ENCODE measurements around the gene MYO1E.

Gene MYO1E

DNA sequence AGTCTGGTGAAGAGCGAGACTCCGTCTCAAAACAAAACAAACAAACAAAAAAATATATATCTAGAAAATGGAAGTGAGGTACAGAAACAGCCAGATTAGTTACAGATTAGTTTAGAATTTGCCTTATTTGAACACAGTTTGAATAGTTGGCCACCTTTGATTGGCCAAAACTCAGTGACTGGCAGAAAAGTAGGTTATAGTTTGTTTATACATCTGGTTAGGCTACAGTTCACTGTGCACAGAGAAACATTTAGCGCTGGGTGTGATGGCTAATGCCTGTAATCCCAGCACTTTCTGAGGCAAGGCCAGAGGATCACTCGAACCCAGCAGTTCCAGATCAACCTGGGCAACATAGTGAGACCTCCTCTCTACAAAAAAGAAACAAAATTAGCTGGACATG, 114.4 kb downstream of the MYO1E start:
- DNase-seq = no peak

DNA sequence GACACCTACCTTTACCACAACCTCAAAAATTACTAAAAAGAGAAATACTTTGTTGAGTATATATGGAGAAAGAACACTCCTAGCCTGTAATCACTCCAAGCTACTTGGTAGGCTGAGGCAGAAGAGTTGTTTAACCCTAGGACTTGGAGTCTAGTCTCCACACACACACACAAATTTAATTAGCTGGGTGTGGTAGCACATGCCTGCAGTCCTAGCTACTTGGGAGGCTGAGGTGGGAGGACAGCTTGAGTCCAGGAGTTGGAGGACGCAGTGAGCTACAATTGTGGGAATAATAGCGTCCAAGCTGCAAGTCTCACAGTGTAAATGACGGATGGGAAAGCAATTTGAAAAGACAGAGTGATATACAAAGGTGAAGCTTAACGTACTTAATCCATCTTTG, 115.5 kb downstream of the MYO1E start:
- no peak for DNase-seq

DNA sequence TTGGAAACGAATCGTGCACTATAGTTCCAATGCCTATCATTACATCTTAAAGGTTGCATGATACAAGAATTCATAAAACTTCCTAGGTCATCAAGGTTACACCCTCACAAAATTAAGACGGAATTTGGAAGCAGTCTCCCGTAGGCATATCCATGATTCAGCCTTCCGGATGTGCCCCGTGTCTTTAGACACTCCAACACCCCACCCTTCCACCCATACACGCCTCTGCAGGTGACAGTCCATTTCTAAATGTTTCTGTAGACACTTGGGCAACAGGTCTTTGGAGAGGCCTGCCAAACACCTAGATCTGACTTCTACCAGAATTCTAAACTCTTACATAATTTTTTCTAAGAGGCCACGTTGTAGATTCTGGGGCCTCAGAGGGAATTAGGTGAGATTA, 116.2 kb downstream of the MYO1E start:
- DNase-seq = no peak

DNA sequence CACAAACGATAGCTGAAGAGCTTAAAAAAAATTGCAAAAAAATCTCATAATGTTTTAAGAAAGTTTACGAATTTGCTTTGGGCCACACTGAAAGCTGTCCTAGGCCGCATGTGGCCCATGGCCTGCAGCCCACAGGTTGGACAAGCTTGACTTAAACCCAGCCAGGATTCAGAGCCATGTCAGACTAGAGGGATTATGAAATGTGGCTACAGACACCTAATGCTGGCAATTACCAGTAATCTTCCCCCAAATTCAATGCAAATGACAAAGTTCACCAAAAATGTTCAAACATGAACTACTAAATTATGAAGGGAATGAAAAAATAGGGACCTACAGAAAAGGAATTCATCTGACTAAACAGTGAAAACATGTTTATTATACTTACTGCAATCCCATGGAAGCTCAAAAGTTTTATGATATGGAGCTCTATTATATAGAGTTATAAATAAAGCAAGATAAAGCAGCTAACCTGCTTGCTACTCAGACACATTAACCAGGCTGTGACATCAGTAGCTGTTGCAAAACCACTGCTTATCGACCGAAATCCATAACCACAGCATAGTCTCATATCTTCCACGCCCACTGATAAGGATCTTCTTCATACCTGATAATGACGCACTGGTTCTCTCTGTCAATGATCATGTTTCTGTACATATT, 116.9 kb downstream of the MYO1E start:
- peak in 1 of 2 experiments; percentile 2 for DNase-seq

DNA sequence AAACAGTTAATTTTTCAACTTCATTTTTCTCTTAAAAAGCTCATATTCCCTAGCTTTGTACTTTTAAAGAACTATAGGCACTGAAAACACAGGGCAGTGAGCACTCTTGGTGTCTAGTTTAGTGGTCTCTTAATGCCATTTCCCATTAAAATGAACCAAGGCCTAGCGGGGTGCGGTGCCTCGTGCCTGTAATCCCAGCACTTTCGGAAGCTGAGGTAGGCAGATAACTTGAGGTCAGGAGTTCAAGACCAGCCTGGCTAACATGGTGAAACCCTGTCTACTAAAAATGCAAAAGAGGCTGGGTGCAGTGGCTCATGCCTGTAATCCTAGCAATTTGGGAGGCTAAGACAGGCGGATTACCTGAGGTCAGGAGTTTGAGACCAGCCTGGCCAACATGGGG, 120.5 kb downstream of the MYO1E start:
- DNase-seq = no peak

DNA sequence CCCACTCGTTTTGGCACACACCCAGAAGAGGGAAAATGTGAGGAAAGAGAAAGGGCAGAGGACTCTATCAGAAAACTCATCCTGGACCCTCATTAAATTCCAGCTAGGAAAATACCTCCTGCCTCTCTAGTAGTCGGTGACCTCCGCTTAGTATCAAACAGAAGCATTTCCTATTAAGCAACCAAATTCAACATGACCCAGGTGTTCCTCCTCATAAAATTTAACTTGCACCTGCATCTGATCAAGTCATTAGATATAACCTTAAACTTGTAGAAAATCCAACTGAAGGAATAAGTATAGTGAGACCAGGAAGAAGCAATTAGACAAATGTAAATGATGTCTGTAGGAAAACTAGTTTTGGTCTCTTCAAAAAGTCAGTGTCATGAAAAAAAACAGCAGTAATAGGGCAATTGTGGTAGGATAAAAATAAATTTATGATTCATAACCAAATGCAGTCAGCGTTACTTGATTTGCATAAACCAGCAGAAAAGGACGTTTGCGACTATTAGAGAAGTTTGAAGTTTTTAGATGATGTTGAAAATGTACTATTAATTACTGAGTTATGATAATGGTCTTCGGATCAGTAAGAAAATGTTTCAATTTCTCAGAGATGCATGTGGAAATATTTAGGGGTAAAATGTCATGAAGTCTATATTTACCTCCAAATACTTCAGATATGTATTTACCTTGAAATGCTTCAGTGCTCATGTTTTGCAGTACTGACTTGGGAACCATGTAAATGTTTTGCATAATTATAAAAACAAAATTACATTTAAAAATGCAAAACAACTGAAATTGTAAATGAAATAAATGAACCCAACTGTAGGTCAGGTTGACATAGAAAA, 121.4 kb downstream of the MYO1E start:
- DNase-seq = no peak

DNA sequence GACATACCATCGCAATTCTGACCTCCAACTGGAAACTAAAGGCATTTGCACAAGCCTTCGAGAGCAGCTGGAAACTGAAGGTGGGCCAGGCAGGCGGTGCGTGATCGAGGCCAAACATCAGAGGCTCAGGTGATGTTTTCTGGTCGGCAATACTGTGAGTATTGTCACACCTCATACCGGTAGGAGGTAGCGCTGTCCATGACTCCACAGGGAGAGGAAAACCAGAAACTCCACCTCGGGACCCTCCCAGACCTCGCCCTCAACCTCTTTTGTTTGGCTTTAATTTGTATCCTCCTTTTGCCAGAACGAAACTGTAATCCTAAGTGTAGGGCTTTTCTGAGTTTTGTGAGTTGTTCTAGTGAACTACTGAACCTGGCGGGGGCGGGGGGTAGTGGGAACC, 122.4 kb downstream of the MYO1E start:
- DNase-seq = no peak

DNA sequence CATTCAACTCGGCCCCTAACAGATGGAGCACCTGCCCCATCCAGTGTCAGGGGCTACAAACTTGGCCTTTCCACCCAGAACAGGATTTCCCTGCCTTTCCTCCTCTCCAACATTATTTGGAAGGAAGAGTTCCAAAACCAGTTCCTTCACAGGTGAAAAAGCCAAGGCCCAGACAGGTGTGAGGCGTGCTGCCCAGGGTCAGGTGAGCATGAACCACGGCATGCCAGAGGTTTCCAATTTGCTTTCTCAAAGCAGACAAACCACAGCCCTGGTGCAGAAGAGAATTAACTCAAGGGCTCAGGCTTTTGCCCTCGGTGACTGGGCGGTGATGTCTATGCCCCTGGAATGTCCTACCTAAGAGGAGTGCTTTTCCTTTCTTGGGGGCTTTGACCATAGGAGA, 122.9 kb downstream of the MYO1E start:
- DNase-seq = no peak

DNA sequence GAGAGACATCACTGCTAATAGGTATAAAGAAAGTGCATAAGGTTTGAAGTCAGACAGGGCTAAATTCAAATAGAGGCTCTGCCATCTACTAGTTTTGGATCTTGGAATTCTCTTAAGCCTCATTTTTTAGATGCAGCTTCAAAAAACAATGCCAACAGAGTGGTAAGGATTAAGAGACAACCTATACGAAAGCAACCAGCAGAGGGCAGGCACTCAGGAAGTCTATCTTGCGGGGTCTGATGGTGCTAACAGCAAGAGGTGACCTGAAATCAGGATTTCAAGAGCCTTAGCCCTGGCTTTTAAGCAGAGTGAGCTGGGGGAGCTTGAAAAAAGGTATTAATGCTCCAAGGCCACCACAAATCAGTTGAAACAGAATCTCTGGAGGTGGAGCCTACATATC, 125.3 kb downstream of the MYO1E start:
- DNase-seq = peak; percentile 29 to 37

DNA sequence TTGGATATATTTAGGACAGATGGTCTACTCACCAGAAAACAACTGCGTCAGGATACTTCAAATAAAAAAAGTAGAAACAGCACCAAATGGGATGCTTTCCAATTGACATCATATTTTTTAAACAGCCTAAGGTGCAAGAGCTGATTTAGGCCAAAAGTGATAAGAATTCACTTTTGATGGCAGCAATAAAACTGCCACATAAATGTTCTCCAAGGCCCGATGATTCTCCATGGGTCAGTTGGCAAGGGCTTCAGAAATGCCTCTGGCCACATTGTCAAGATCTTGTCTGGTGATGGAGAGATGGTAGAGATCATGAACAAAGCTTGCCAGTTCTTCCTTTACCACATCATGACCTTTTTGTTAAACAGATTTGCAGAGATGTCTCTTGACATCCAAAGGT, 127.1 kb downstream of the MYO1E start:
- no peak for DNase-seq

DNA sequence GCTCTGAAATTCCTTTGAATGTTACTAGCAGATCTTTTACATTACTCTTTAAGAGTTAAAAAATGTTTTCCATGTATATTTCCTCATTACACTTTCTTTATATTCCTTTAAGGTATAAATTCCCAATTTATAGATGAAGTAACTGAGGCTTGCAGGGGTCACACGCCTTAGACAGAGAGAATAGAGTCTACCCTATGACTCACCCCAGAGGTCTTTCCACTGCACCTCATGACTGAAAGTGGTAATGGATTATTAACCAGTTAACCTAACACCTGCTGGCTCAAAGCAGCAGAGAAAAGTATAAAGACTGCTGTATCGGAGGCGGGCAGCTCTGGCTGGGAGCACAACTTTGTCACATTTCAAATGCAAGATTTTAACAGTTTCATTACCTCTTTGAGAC, 128.3 kb downstream of the MYO1E start:
- DNase-seq = no peak

DNA sequence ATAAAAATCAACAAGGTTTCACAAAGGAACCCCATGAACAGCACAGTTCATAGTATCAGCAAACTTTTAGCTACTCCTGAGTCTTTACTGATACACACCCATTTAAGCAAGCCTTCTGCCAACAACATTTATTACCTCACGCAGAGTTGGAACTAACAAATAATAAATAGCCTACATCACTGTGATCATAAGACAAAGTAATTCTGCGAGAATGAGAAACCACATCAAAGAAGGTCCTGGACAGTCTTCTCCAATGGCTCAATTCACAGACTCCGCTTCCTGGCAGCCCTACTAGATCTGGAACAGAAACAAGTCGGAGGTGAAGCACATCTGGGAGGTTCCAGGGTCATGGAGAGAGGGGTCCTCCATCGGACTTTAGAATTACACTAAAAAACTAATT, 129.0 kb downstream of the MYO1E start:
- no peak for DNase-seq

DNA sequence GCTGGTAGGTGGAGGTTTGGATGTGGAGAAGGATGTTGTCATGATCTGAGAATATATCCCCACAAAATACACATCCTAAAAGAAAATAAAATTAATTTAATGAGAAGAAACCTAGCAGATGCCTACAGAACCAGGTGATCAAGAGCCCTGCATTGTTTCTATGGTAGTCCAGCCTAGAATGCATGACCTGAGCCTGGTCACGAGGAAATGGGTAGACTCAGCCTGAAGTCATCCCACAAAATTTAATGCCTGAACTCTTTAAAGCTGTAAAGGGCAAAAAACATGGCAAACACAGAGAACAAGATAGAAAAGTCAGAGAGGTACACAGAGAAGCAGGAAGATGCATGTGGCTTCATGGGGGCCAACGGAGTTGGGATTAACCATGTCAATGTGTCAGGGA, 130.0 kb downstream of the MYO1E start:
- no peak for DNase-seq

DNA sequence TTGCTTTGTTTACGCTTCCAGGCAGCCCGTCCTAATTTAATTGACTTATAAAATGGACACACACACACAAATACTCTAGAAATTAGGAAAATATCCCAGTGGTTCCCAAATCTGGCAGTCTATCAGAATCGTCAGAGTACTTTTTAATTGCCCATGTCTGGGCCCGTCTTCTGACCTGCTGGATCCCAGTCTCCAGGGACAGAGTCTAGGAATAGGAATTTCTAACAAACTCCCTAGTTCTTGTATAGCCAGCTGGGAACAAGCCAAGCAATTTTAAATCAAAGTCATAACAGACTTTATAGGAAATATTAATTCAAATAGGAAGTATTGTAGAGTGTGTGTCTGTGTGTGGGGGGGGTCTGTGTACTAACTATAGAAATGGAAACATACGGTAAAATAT, 132.6 kb downstream of the MYO1E start:
- DNase-seq = no peak

DNA sequence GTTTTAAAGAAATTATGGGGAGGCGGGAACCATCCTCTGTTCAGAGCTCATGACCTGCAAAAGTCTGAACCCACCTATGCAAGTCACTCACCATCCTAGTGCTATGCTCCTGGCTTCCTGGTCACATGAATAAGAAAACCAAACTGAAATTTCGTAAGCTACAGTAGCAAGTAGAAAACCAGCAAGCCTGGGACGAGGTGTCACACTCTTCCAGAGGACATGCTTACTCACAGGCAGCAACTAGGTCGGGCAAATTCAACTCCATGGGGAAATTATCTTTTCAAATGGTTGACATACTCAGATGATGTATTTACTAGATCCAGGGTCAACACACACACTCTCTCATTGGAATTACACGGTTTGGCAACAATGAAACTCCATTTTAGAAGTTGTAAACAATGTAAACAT, 134.7 kb downstream of the MYO1E start:
- no peak for DNase-seq

DNA sequence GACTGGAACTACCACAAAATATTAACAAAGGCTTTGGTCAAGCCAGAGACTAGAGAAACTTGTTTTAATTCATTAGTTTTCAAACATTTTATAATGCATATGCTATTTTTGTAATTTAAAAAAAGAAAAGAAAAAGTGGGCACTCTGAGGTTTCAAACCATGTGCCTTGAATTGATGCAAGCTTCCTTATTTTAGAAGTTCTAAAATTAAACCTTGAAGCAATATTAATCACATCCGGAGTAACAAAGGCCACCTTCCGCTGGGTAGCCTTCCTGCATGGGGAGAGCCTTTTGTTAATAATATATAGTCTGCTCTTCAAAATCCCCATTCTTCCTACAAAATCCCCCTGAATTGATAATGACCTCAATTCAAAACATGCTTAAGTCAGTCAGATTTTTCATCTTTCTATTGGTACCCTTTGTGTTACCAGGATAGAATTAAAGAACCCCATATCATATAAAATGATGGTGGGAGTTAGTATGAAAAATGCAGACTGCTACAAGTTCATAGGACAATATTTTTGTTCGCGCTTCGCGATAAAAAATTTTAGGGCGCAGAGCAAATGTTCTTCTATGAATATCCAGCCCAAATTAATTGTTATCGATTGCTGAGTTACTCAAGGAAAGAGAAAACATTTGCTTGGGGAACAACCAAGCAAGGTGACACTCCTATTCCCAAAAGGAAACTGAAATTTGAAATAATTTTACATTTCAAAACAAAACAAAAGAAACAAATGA, 135.4 kb downstream of the MYO1E start:
- DNase-seq = no peak

DNA sequence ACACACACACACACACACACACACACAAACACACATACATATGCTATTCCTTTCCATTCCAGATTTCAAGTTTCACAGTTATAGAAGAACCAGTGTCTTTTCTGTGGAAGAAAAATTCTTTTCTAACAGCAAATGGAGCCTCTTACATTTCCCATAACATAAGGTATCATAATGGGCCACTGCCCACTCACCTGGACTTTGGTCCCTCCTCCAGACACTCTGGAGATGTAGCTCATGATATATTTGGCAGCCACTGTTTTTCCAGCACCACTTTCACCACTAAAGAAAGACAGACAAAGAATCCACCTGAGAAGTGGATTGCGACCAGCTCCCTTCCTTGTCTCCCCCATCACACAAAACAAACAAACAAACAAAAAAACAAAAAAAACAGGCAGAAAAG, 136.3 kb downstream of the MYO1E start:
- DNase-seq = no peak

DNA sequence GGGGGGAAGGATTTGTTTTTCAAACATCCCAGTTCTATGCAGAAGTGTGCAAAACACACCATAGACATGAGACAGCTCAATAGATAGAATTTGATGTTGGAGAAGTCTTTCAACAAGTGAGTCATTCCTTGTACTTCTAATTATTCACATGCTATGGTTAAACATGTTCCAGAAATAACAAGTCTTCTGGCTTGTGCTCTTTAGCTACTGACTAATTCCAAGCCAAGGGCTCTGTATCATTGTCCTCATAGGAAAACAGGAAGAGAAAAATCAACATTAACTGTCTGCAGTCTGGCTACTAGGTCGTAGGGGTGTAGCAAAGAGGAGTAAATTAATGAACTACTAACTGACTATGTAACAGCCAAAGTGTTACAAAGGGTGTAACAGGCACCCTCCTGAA, 140.2 kb downstream of the MYO1E start:
- DNase-seq = no peak

DNA sequence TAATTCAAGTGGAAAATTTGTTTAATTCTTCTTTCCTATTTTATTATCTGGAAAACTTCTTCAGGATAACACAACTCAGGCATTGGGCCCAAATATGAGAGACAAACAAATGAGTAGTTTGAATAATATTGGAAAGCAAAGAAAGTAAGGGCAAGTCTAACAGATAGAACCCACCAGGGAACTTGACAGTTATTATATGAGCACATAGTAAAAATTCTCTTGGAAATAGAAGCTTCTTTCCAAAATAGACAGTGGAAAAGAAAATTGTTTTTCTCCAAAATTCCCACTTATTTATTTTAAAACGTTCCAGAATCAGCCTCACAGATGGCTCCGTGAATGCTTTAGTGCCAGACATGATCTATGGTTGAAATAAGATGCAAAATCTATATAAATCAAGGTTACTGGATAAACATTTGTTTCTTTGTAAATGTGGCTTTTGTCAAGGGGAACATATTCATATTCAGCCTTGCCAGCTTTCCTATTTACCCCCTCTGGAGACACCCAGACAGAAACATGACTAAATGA, 142.1 kb downstream of the MYO1E start:
- DNase-seq = no peak

DNA sequence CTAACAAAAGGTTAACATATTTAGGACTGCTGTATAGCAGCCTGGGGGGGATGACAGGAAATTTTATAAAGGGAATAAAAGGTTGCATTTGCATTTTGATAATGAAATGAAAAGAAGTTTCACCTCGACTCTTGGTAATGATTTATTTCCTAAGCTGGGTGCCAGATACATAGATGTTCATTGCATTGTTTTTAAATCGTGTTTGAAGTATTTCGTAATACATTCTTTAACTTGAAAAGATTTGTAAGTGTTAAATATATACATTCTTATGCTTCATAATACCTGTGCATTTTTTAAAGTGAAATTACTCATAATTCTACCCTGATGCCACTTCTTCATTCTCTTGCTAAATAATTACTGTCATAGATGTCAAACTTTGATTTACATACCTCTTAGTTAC, 143.2 kb downstream of the MYO1E start:
- no peak for DNase-seq

DNA sequence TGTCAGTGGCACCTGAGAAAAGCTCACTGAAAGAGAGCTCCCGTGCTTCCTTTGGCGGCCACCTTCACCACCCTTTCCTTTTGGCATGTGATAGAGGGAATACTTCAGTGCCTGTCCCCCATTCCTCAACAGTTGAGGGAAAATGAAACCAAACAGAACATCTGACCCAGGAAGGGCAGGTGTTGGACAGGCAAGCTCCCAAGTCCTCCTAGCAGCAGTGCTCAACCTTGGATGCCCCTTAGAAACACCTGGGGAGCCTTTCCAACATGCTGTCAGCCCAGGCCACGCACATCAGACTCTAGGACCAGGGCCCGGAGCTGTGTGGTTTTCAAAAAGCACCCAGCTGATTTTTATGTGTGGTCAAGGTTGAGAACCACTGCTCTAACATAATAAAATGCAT, 143.7 kb downstream of the MYO1E start:
- no peak for DNase-seq

DNA sequence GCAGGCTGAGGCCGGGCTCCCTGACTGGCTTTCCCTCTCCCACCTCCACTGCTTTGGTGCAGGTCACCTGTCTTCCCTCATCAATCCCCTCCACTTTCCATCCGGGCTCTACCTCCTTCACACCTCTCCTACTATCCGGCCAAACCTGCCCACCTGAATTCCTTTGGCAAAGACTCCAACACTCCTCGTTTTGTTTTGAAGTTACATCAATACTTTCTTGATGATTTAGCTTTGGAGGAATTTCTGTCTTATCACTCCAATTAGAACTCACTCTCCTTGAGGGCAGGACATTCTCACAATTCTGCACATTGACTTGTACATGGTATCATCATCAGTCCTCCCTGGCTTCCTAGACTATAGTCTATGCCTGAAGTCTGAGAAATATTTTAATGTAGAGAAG, 145.7 kb downstream of the MYO1E start:
- DNase-seq = no peak

DNA sequence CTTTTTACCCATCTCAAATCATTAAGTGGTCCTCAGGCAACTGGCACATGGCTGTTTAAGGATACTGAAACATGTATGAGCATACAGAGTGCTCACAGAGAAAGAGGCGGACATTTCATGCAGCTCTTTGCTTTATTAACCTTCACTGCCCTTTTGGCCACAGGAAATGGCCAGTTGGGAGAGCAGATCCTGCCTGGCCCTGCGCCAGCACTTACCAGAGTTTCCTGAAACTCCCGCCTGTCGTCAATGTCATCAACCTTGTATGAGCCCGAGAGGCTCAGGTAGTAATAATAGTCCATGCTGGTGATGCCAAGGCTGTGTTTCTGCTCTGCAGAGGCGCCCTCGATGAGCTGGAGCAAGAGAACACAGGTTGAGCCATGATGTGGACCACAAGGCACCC, 148.2 kb downstream of the MYO1E start:
- DNase-seq = no peak

DNA sequence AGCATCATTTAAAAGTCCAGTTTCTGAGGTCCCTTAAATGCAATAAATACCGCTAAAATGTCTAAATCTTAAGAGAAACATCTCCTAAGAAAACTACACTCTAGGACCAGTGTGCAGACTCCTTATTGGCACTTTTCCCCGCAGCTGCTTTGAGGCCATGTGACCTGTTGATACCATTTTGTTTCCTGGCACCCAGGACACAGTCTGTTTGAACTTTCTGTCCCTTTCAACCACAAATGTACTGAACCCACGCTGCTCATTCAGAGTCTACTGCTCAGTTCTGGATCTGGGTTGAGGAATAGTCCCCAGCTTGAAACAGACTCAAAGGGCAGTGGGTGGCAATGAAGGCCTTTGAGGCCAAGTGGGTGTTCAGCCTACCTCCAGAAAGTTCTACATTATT, 148.9 kb downstream of the MYO1E start:
- DNase-seq = no peak

All from activated CD4-positive, alpha-beta T cell treated with anti-CD3 and anti-CD28 coated beads, Interleukin-2, amount 50 U/mL, for 4 hours (primary cell).